Body of pancreas (tissue), 4 donors: ENCODE results near the gene ACLY. TPM values are rescaled to one million over a fixed set of nuclear protein-coding genes. Genes with fewer than 3 reads are reported as not detected.
"Not testable (repeated sequence)": the region's sequence is repeated elsewhere in the genome, so short reads cannot be mapped to it uniquely, and the experiment has no call there.

ENCODE experiments used
- ATAC-seq: fragments of 150-250 bp; one replicate; pipeline ENCODE4 v1.9.1; 2016
- DNase-seq, 4 donors: peaks; one replicate each; pipeline ENCODE4 v3.0.0-alpha.2; 2019
- H3K27ac ChIP-seq, 4 donors: fragments of 200-600 bp; sonication (generic); 1 replicate in 3 of 4; 2 replicates in 1 of 4; pipeline versions ENCODE4 v1.5.1 to v1.6.1; 2016 to 2019; ENCODE audit warnings: mild to moderate bottlenecking in 1 of 4, mixed read lengths in 1 of 4, moderate library complexity in 1 of 4
- H3K27me3 ChIP-seq, 2 donors: fragments of 200-600 bp; sonication (generic); one replicate each; pipeline ENCODE4 v1.6.0; 2016; ENCODE audit warnings: mild to moderate bottlenecking in 1 of 2
- H3K36me3 ChIP-seq, 2 donors: fragments of 200-600 bp; sonication (generic); replicated peaks in 1 of 2; 2 replicates each; pipeline ENCODE4 v1.5.1; 2016; ENCODE audit warnings: low read depth in 2 of 2; ENCODE audit not compliant: insufficient read depth in 1 of 2
- H3K4me1 ChIP-seq: fragments of 200-600 bp; sonication (generic); one replicate; pipeline ENCODE4 v1.6.0; 2016
- H3K4me3 ChIP-seq, 2 donors: fragments of 200-600 bp; sonication (generic); 1 replicate in 1 of 2; 2 replicates in 1 of 2; pipeline ENCODE4 v1.5.1; 2016 to 2019
- H3K9me3 ChIP-seq, 3 donors: fragments of 200-600 bp; sonication (generic); 1 replicate in 2 of 3; 2 replicates in 1 of 3; pipeline ENCODE4 v1.5.1; 2016
- CTCF ChIP-seq, 7 experiments: fragments of 450-650 bp in 4 of 7; fragments of 200-600 bp in 3 of 7; sonication (generic) in 3 of 7; IDR thresholded peaks; one replicate each; pipeline ENCODE4 v1.5.1; 2016 to 2019; ENCODE audit warnings: antibody characterized with exemption in 7 of 7
- POLR2A ChIP-seq, 3 donors: fragments of 450-650 bp; IDR thresholded peaks; one replicate each; pipeline ENCODE4 v1.6.1; 2016; ENCODE audit warnings: antibody characterized with exemption in 3 of 3, mild to moderate bottlenecking in 2 of 3
- WGBS, 2 donors: methylation state at CpG; one replicate each; pipeline ENCODE4 v1.1.5; 2017; 5-methylcytosine and 5-hydroxymethylcytosine counted together
- intact Hi-C: fragments of 100-400 bp; cut with DNase I; formaldehyde crosslinking; loops from one replicate; pipeline ENCODE4 v1.15.1; 2023
- total RNA-seq, 2 donors: library from RNA; depleted of rRNA; stranded (reverse); fragments of >200 nt; gene quantifications; one replicate each; pipeline ENCODE4 v1.1.0, GENCODE V29; 2016

The ACLY gene
- total RNA-seq, 2 donors from 2014 or later = 39.2 to 59.0 TPM

DNA sequence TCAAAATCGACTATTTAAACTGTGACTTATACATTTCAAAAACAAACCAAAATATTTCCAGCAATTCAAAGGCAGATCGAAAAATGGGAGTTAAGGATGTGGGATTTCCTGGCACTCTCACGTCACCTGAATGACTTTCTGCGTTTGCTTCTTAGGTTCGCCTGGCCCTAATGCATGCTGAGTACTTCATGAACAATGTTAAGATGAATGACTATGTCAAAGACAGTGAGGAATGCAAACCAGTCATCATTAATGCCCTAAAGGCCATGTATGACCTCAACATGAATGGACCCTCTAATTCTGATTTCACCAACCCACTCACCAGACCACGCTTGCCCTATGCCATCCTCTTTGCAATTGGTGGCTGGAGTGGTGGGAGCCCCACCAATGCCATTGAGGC lies 73.8 kb downstream of the ACLY start:
- TF ChIP-seq CTCF (IDR thresholded peaks at IDR 0.05) (no peak), POLR2A (IDR thresholded peaks at IDR 0.05) (no peak)
- H3K4me3 ChIP-seq = no peak overlapping the region
- no peaks in the 10 kb centered on the region for H3K9me3 ChIP-seq
- ATAC-seq (no peak), DNase-seq (no peak)
- H3K36me3 ChIP-seq = no peaks in the 10 kb centered on the region
- intact Hi-C loops = no loop called here
- 85 to 88% methylated on average over 6 of the region's 6 CpGs for WGBS, 2 donors
- no peaks in the 10 kb centered on the region for H3K4me1 ChIP-seq
- H3K27ac ChIP-seq = no peak overlapping the region
- H3K27me3 ChIP-seq = no peaks in the 10 kb centered on the region

GRCh38 chr17:41840781-41841180 lies 78.0 kb downstream of the ACLY start:
- H3K4me1 ChIP-seq, DNase-seq, H3K36me3 ChIP-seq, H3K9me3 ChIP-seq, ATAC-seq, intact Hi-C loops, H3K4me3 ChIP-seq, H3K27me3 ChIP-seq, H3K27ac ChIP-seq: not testable (repeated sequence)
- 83 to 90% methylated on average over 6 of the region's 6 CpGs for WGBS, 2 donors

DNA sequence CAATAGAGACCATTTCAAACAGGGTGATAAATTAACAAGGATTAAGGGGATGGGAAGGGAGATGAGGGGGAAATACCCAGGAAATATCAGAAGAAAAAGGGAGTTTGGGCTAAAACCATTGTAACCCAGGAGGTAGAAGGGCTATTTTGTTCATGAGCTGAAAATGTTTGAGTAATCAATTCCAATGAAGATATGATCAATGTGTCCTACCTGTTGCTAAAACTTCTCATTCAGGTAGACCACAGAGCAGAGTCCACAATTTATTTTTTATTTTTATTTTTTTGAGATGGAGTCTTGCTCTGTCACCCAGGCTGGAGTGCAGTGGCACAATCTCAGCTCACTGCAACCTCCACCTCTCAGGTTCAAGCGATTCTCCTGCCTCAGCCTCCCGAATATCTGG lies 79.3 kb downstream of the ACLY start:
- H3K27me3 ChIP-seq, H3K9me3 ChIP-seq, H3K27ac ChIP-seq, H3K4me3 ChIP-seq, ATAC-seq, intact Hi-C loops, DNase-seq, H3K36me3 ChIP-seq: not testable (repeated sequence)
- peaks cover 18% of the 10 kb centered on the region for H3K4me1 ChIP-seq
- WGBS, 2 donors = 94 to 97% methylated on average over 2 of the region's 2 CpGs

- Histone ChIP-seq H3K27ac (no peak within 1 kb of the TSS), H3K36me3 (no peaks in the 10 kb centered on the region), H3K9me3 (no peaks in the 10 kb centered on the region), H3K4me3 (no peak within 1 kb of the TSS), H3K4me1 (peaks cover 18% of the 10 kb centered on the region), H3K27me3 (no peaks in the 10 kb centered on the region)
- DNase-seq (no peak), ATAC-seq (no peak)
- WGBS, 2 donors = 94% methylated on average over 15 of the region's 15 CpGs
- intact Hi-C loops = no loop called here
- no peak for TF ChIP-seq POLR2A (IDR thresholded peaks at IDR 0.05)
- no peak for TF ChIP-seq CTCF (IDR thresholded peaks at IDR 0.05)
These were observed 80.8 kb downstream of the ACLY start, which contains the start of gene KLHL10 for GRCh38 chr17:41837761-41838538. TSS of gene KLHL10 (plus strand) at chr17:41837825. CDS start at chr17:41837933, 108 bp downstream.

DNA sequence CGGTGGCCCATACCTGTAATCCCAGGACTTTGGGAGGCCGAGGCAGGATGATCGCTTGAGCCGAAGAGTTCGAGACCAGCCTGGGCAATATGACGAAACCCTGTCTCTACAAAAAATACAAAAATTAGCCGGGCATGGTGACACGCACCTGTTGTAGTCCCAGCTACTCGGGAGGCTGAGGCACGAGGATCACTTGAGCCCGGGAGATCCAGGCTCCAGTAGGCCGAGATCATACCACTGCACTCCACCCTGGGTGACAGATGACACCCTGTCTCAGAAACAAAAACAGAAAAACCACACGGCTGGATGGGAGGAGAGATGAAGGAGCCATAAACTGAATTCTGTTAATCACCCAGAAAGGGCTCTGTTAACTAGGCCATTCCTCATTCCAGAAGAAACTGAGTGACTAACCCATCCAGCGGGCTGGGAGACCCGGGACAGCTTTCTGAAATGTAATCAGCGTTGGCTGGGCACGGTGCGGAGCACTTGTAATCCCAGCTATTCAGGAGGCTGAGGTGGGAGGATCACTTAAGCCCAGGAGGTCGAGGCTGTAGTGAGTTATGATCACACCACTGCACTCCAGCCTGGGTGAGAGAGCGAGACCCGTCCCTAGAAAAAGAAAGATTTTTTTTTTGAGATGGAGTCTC lies 82.1 kb downstream of the ACLY start:
- peaks cover 0 to under 1% of the 10 kb centered on the region in 2 donors for H3K36me3 ChIP-seq
- no peak for DNase-seq
- WGBS, 2 donors = 35 to 40% methylated on average over 11 to 21 of the region's 21 CpGs
- H3K9me3 ChIP-seq = no peaks in the 10 kb centered on the region
- peak; percentile 7 for ATAC-seq
- intact Hi-C loops = no loop called here
- peaks cover 18% of the 10 kb centered on the region for H3K4me1 ChIP-seq
- peak overlapping the region in 1 of 2 donors; percentile 91 for H3K4me3 ChIP-seq
- no peaks in the 10 kb centered on the region for H3K27me3 ChIP-seq
- peak overlapping the region; percentile 34 to 73 (median 68) for H3K27ac ChIP-seq
- no peak for TF ChIP-seq CTCF (IDR thresholded peaks at IDR 0.05)
- no peak for TF ChIP-seq POLR2A (IDR thresholded peaks at IDR 0.05)
